SIG-M5 (cell line): Measurements from ENCODE around the gene C11orf16.
"Not testable (repeated sequence)": the region's sequence is repeated elsewhere in the genome, so short reads cannot be mapped to it uniquely, and the experiment has no call there.

Experiments
- DNase-seq: peaks from one replicate; lab custom pipeline; 2025; lab: John Stamatoyannopoulos, UW

Gene C11orf16

GRCh38 chr11:8891185-8891584 lies 41.6 kb downstream of the C11orf16 start:
- not testable (repeated sequence) for DNase-seq

GRCh38 chr11:8886322-8886721 lies 46.4 kb downstream of the C11orf16 start:
- DNase-seq, result no peak

GRCh38 chr11:8881585-8881984 lies 51.2 kb downstream of the C11orf16 start:
- DNase-seq, result not testable (repeated sequence)

DNA sequence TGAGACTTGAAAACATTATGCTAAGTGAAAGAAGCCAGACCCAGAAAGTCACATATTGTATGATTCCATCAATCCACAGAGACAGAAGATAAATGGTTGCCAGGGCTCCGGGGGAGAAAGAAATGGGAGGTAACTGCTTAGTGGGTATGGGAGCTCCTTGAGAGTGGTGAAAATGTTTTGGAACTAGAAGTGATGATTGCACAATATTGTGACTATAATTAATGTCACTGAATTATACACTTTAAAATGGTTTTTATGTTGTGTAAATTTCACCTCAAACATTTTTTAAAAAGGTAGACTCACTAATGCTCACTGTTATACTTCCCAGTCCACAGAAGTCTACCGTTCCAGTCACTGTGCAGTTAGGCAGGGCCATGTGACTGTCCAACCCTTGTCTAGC lies 54.0 kb downstream of the C11orf16 start:
- no peak for DNase-seq

GRCh38 chr11:8873741-8874405 lies 58.9 kb downstream of the C11orf16 start:
- DNase-seq, result no peak

GRCh38 chr11:8871962-8872361 lies 60.8 kb downstream of the C11orf16 start:
- DNase-seq, result no peak

GRCh38 chr11:8871171-8871775 lies 61.5 kb downstream of the C11orf16 start:
- no peak for DNase-seq

DNA sequence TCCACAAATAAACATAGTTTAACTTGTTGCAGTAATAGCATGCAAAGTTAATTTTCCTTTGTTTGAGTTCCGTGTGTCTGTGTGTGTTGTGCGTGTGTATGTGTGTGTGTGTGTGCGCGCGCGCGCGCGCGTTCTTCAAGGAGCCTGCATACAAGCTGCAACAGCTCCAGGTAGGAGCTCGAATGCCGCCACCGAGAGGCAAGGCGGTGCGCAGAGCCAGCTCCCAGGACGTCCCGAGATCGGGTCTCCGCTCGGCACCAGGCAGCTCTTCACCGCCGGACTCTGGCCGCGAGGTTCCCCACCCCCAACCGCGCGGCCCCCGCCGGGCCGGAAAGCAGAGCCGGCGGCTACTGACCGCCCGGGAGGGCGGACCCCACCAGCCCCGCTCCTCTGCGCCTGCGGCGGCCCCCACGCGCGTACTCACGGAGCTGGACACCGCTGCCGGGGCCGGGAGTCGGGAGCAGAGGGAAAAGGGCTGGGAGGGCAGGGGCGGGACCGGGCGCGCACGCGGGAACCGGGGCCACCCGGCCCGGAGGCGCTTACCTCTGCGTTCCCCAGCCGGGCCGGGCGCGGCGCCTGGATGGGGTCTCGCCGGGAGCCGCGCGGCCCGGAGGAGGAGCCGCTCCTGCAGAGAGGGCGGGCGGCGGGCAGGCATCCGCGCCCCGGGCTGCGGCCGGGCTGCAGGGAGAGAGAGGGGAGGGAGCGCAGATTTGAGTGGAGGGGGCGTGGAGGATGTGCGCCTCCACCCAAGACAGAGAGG lies 62.2 kb downstream of the C11orf16 start:
- DNase-seq, result no peak
